Mesenchymal stem cell (in vitro differentiated cells and primary cell): ENCODE data around the gene GPANK1.

Experiments used
- DNase-seq: peaks from one replicate; pipeline ENCODE4 v3.0.0-alpha.2; 2013
- H2AFZ ChIP-seq: one replicate; pipeline ENCODE4 v1.6.1; 2013; ENCODE audit warnings: low read depth, mild to moderate bottlenecking, control low read depth, inconsistent platforms, low read length, moderate library complexity
- H2AK5ac ChIP-seq: 2 replicates; pipeline ENCODE4 v1.6.1; 2013; ENCODE audit warnings: low read length, moderate library complexity, mild to moderate bottlenecking, inconsistent platforms; ENCODE audit not compliant: severe bottlenecking
- H2BK120ac ChIP-seq: one replicate; pipeline ENCODE4 v1.6.1; 2013; ENCODE audit warnings: low read depth, mild to moderate bottlenecking, inconsistent platforms, low read length, moderate library complexity
- H2BK12ac ChIP-seq, 2 experiments: one replicate each; pipeline ENCODE4 v1.6.1; 2013; ENCODE audit warnings: inconsistent platforms in 2 of 2, low read length in 2 of 2, mild to moderate bottlenecking in 2 of 2, moderate library complexity in 2 of 2, control low read depth in 1 of 2
- H2BK15ac ChIP-seq: one replicate; pipeline ENCODE4 v1.6.1; 2013; ENCODE audit warnings: mild to moderate bottlenecking, low read depth, inconsistent platforms; ENCODE audit not compliant: poor library complexity, severe bottlenecking
- H2BK5ac ChIP-seq: 2 replicates; pipeline ENCODE4 v1.6.1; 2013; ENCODE audit warnings: low read depth, mild to moderate bottlenecking, low read length, control low read depth, inconsistent platforms; ENCODE audit not compliant: poor library complexity, severe bottlenecking
- H3K14ac ChIP-seq, 2 experiments: one replicate each; pipeline ENCODE4 v1.6.1; 2013; ENCODE audit warnings: inconsistent platforms in 2 of 2, low read length in 2 of 2, control low read depth in 1 of 2, mild to moderate bottlenecking in 1 of 2, moderate library complexity in 1 of 2
- H3K18ac ChIP-seq, 2 experiments: one replicate each; pipeline ENCODE4 v1.6.1; 2013; ENCODE audit warnings: inconsistent platforms in 2 of 2, low read length in 2 of 2, control low read depth in 1 of 2, low read depth in 1 of 2, mild to moderate bottlenecking in 1 of 2
- H3K23ac ChIP-seq, 2 experiments: one replicate each; pipeline ENCODE4 v1.6.1; 2013; ENCODE audit warnings: inconsistent platforms in 2 of 2, low read length in 2 of 2, mild to moderate bottlenecking in 2 of 2, moderate library complexity in 2 of 2, control low read depth in 1 of 2
- H3K27ac ChIP-seq: 2 replicates; pipeline ENCODE4 v1.5.1; 2013; ENCODE audit warnings: mild to moderate bottlenecking, moderate library complexity, low read length, control low read depth, inconsistent platforms; ENCODE audit not compliant: poor library complexity, severe bottlenecking
- H3K27me3 ChIP-seq, 2 experiments: 2 replicates each; pipeline versions ENCODE4 v1.6.1 to v1.7.0; 2013; ENCODE audit warnings: low read length in 2 of 2, mild to moderate bottlenecking in 2 of 2, moderate library complexity in 2 of 2, control low read depth in 1 of 2, inconsistent platforms in 1 of 2; ENCODE audit not compliant: control insufficient read depth in 1 of 2, insufficient read depth in 1 of 2
- H3K36me3 ChIP-seq, 2 experiments: 2 replicates each; pipeline versions ENCODE4 v1.6.1 to v1.7.0; 2013; ENCODE audit warnings: low read length in 2 of 2, control low read depth in 1 of 2, inconsistent platforms in 1 of 2, low read depth in 1 of 2, mild to moderate bottlenecking in 1 of 2; ENCODE audit not compliant: insufficient read depth in 2 of 2, control insufficient read depth in 1 of 2
- H3K4ac ChIP-seq, 2 experiments: one replicate each; pipeline ENCODE4 v1.6.1; 2013; ENCODE audit warnings: inconsistent platforms in 2 of 2, low read length in 2 of 2, mild to moderate bottlenecking in 2 of 2, moderate library complexity in 2 of 2, control low read depth in 1 of 2, low read depth in 1 of 2
- H3K4me1 ChIP-seq: 2 replicates; pipeline ENCODE4 v1.6.1; 2013; ENCODE audit warnings: low read depth, low read length, control low read depth; ENCODE audit not compliant: control insufficient read depth, insufficient read depth
- H3K4me2 ChIP-seq: 2 replicates; pipeline ENCODE4 v1.6.1; 2013; ENCODE audit warnings: low read length, mild to moderate bottlenecking, inconsistent platforms; ENCODE audit not compliant: poor library complexity, severe bottlenecking
- H3K4me3 ChIP-seq, 2 experiments: 2 replicates each; pipeline versions ENCODE4 v1.5.1 to v1.7.0; 2013; ENCODE audit warnings: low read length in 2 of 2, mild to moderate bottlenecking in 2 of 2, control low read depth in 1 of 2, low read depth in 1 of 2; ENCODE audit not compliant: insufficient read depth in 1 of 2
- H3K79me1 ChIP-seq: replicated peaks from 2 replicates; pipeline ENCODE4 v1.6.1; 2013; ENCODE audit warnings: mild to moderate bottlenecking, control low read depth, low read length, inconsistent platforms; ENCODE audit not compliant: poor library complexity, severe bottlenecking
- H3K9ac ChIP-seq: 2 replicates; pipeline ENCODE4 v1.7.0; 2013; ENCODE audit warnings: mild to moderate bottlenecking, low read length, moderate library complexity
- H3K9me3 ChIP-seq: 2 replicates; pipeline ENCODE4 v1.7.0; 2013; ENCODE audit warnings: mild to moderate bottlenecking, low read length; ENCODE audit not compliant: control insufficient read depth
- H4K8ac ChIP-seq: one replicate; pipeline ENCODE4 v1.6.1; 2013; ENCODE audit warnings: inconsistent platforms, mild to moderate bottlenecking, low read length, moderate library complexity
- H4K91ac ChIP-seq: one replicate; pipeline ENCODE4 v1.6.1; 2013; ENCODE audit warnings: mild to moderate bottlenecking, low read length, inconsistent platforms
- WGBS: methylation state at CpG from one replicate; pipeline ENCODE4 v1.1.7; 2013; ENCODE audit warnings: mixed read lengths; 5-methylcytosine and 5-hydroxymethylcytosine counted together

The GPANK1 gene

GRCh38 chr6:31622684-31623091 lies 42.1 kb downstream of the GPANK1 start:
- H2BK15ac ChIP-seq: no peak overlapping the region
- WGBS: 90% methylated on average over 10 of the region's 10 CpGs
- peak overlapping the region; percentile 95 for H3K9ac ChIP-seq
- peak overlapping the region in 1 of 2 experiments; percentile 93 for H3K4me3 ChIP-seq
- H3K27me3 ChIP-seq: no peaks in the 10 kb centered on the region
- no peaks in the 10 kb centered on the region for H3K9me3 ChIP-seq
- DNase-seq: no peak
- H3K4me1 ChIP-seq: peaks cover 10% of the 10 kb centered on the region
- peak overlapping the region; percentile 33 for H2AK5ac ChIP-seq
- no peak overlapping the region for H3K4ac ChIP-seq
- peaks cover 47 to 51% of the 10 kb centered on the region in 2 experiments for H3K36me3 ChIP-seq
- H3K14ac ChIP-seq: no peak overlapping the region
- no peak overlapping the region for H4K8ac ChIP-seq
- H2BK12ac ChIP-seq: no peak overlapping the region
- no peak overlapping the region for H2BK5ac ChIP-seq
- H2BK120ac ChIP-seq: no peak overlapping the region
- peak overlapping the region; percentile 48 for H3K4me2 ChIP-seq
- H2AFZ ChIP-seq: no peak overlapping the region
- H4K91ac ChIP-seq: no peak overlapping the region
- no peak overlapping the region for H3K18ac ChIP-seq
- peaks cover 7% of the 10 kb centered on the region for H3K79me1 ChIP-seq
- H3K23ac ChIP-seq: no peak overlapping the region
- H3K27ac ChIP-seq: no peak overlapping the region

- Histone ChIP-seq H2BK120ac (no peak overlapping the region), H3K4me1 (peaks cover 10% of the 10 kb centered on the region), H3K4ac (peak overlapping the region in 1 of 2 experiments; percentile 32), H2AFZ (no peak overlapping the region), H3K27ac (peak overlapping the region; percentile 97), H3K23ac (no peak overlapping the region), H3K4me2 (peak overlapping the region; percentile 48), H2BK5ac (no peak overlapping the region), H2BK12ac (no peak overlapping the region), H3K36me3 (peaks cover 41 to 44% of the 10 kb centered on the region in 2 experiments), H4K8ac (no peak overlapping the region), H3K4me3 (peak overlapping the region; percentile 23 to 93), H2AK5ac (no peak overlapping the region), H3K18ac (no peak overlapping the region), H3K14ac (no peak overlapping the region), H3K9ac (peak overlapping the region; percentile 95), H3K79me1 (peaks cover 7% of the 10 kb centered on the region), H4K91ac (no peak overlapping the region), H2BK15ac (no peak overlapping the region), H3K9me3 (no peaks in the 10 kb centered on the region), H3K27me3 (no peaks in the 10 kb centered on the region)
- peak; percentile 24 for DNase-seq
- WGBS: 39% methylated on average over 2 of the region's 4 CpGs
These were observed 42.8 kb downstream of the GPANK1 start for GRCh38 chr6:31621991-31622390.

- H2BK5ac ChIP-seq: peak overlapping the region; percentile 88
- H2BK15ac ChIP-seq: peak overlapping the region; percentile 97
- 2% methylated on average over 15 of the region's 15 CpGs for WGBS
- peak; percentile 24 for DNase-seq
- peak overlapping the region; percentile 75 for H4K8ac ChIP-seq
- H3K27me3 ChIP-seq: peaks cover 0 to 1% of the 10 kb centered on the region in 2 experiments
- peak overlapping the region; percentile 95 for H3K9ac ChIP-seq
- H3K4me1 ChIP-seq: peaks cover 10% of the 10 kb centered on the region
- peak overlapping the region; percentile 98 for H4K91ac ChIP-seq
- H3K4ac ChIP-seq: peak overlapping the region; percentile 99
- H3K18ac ChIP-seq: peak overlapping the region; percentile 99
- H3K9me3 ChIP-seq: no peaks in the 10 kb centered on the region
- H2AFZ ChIP-seq: no peak overlapping the region
- peak overlapping the region; percentile 97 for H3K27ac ChIP-seq
- peak overlapping the region; percentile 98 for H2BK120ac ChIP-seq
- H3K4me3 ChIP-seq: peak overlapping the region; percentile 92 to 93
- peaks cover 36 to 38% of the 10 kb centered on the region in 2 experiments for H3K36me3 ChIP-seq
- H3K79me1 ChIP-seq: peaks cover 7% of the 10 kb centered on the region
- peak overlapping the region in 1 of 2 experiments; percentile 66 for H2BK12ac ChIP-seq
- H3K23ac ChIP-seq: peak overlapping the region; percentile 79 to 93
- H2AK5ac ChIP-seq: peak overlapping the region; percentile 98
- peak overlapping the region; percentile 48 for H3K4me2 ChIP-seq
- peak overlapping the region; percentile 86 to 97 for H3K14ac ChIP-seq
These were observed 43.4 kb downstream of the GPANK1 start for GRCh38 chr6:31621320-31621939.

GRCh38 chr6:31620586-31621319 lies 44.0 kb downstream of the GPANK1 start, which contains the start of gene PRRC2A:
TSS of gene PRRC2A (plus strand) at chr6:31620715. CDS start at chr6:31622790, 2,075 bp downstream.
- Histone ChIP-seq H3K36me3 (peaks cover 29 to 31% of the 10 kb centered on the region in 2 experiments), H2BK120ac (peak within 1 kb of the TSS; percentile 98), H3K4me1 (peaks cover 10% of the 10 kb centered on the region), H2AFZ (peak within 1 kb of the TSS; percentile 61), H3K23ac (peak within 1 kb of the TSS; percentile 79 to 93), H3K27me3 (peaks cover 0 to 3% of the 10 kb centered on the region in 2 experiments), H2BK5ac (peak within 1 kb of the TSS; percentile 91), H3K18ac (peak within 1 kb of the TSS; percentile 99), H4K91ac (peak within 1 kb of the TSS; percentile 98), H2BK15ac (peak within 1 kb of the TSS; percentile 97), H3K14ac (peak within 1 kb of the TSS; percentile 86 to 97), H3K4ac (peak within 1 kb of the TSS; percentile 99), H3K9me3 (no peaks in the 10 kb centered on the region), H2BK12ac (peak within 1 kb of the TSS; percentile 66 to 83), H3K4me3 (peak within 1 kb of the TSS; percentile 92 to 93), H3K27ac (peak within 1 kb of the TSS; percentile 98), H2AK5ac (peak within 1 kb of the TSS; percentile 98), H3K79me1 (peaks cover 7% of the 10 kb centered on the region), H3K4me2 (peak within 1 kb of the TSS; percentile 86), H4K8ac (peak within 1 kb of the TSS; percentile 96), H3K9ac (peak within 1 kb of the TSS; percentile 95)
- WGBS: under 1% methylated on average over 39 of the region's 67 CpGs
- DNase-seq: no peak
